Stimulated activated CD8-positive, alpha-beta memory T cell treated with anti-CD3 and anti-CD28 coated beads, Interleukin-4, amount 100 ng/mL, for 1 hour (primary cell): Measurements from ENCODE around the gene GPC6.
"Not testable (repeated sequence)": the region's sequence is repeated elsewhere in the genome, so short reads cannot be mapped to it uniquely, and the experiment has no call there.

Source experiments
- DNase-seq, 2 donors: peaks; one replicate each; pipeline ENCODE4 v3.0.0-alpha.2; 2020; ENCODE audit warnings: low read depth in 2 of 2, low spot score in 1 of 2

Gene GPC6

DNA sequence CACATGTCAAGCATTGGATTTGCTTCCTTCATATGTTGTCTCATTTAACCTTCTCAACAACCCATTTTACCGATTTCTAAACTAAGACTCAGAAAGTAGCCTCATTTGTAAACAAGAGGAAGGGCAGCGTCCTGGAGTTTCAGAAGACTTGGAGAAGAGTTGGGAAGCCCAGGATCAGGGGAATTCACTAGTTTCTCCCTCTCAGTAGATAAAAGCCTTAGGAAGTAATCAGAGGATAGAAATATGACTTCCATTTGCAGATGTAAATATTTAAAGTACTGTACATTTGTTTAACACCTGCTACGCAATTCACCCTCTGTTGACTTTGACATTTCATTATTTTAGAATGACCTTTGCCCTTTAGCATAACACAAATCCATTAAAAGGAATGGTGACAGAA lies 1036.4 kb downstream of the GPC6 start:
- no peak for DNase-seq

- no peak for DNase-seq
Observed at GRCh38 chr13:94267581-94268366, 1041.2 kb downstream of the GPC6 start.

- no peak for DNase-seq
Observed at GRCh38 chr13:94268661-94269060, 1042.1 kb downstream of the GPC6 start.

DNA sequence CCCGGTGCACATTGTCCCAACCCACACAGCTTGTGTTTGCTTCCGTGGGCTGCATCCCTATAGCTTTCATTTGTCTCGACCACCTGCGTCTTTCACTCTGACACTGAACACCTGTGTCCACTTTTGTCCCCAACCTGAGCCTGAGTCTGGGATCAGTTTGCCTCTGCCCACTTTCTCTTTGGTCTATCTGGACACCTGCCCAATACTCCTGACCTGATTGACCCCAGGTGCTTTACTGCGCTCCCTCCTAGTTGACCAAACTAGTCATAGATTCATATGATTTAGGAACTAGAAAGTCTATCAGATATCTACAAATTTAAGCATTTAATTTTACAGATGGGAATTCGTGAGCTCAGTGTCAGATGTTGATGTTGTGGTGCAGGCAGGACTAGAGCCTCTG lies 1043.0 kb downstream of the GPC6 start:
- DNase-seq = no peak

DNA sequence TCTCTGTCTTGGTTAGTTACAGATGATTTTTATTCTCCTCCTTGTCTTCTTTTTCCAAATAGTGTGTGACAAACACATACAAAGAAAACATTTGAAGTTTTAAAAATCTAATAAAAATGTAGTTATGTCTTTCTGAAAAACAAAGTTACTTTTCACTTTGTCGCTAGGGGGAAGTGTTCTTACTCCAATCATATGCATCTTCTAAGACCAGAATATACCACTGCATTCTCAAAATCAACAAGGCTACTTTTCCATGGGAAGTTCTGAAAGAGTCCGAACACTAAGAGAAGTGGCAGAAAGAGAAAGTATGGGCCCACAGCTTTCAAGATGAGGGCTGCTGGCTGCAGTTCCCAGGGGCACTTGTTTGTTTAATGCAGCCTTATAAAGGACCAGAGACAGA lies 1043.9 kb downstream of the GPC6 start:
- no peak for DNase-seq

DNA sequence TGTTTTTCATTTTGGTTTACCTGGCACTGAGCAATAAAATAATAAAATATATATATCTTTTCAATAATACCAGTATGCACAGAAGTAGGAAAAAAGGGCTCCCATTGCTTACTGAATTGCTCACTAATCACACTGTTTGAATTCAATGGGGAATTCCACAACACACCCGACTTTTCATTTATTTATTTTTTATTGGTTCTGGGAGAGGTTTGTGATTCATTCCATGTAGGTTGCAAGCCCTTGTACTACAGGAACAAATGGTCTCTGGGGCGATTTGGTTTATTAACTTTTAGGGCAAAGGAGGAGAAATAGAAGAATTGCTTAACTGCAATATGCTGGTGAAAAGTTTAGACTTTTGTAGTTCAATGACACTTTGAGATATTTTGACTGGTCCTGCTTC lies 1045.4 kb downstream of the GPC6 start:
- no peak for DNase-seq

- no peak for DNase-seq
Observed at GRCh38 chr13:94280349-94280748, 1053.7 kb downstream of the GPC6 start.

GRCh38 chr13:94280845-94281244 lies 1054.2 kb downstream of the GPC6 start:
- DNase-seq = no peak

DNA sequence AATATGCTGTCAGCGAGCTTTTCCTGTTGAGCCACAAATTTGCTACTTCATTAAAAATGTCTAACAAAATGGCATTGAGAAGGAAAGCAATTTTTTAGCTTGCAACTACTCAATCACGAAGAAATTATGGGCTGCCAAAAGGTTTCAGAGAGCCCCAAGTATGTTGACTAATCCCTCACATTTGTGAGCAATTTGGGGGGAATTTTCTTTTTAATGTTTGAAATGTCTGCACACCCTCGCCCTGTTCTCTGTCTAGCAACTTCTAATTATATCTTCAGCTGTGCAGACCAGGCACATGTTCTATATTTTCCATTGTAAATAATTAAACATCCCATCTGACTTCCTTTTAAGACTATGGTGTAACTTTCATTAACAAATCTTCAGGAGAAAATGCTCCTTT lies 1060.0 kb downstream of the GPC6 start:
- DNase-seq = no peak

GRCh38 chr13:94291631-94292322 lies 1065.2 kb downstream of the GPC6 start:
- no peak for DNase-seq

- DNase-seq = no peak
Observed at GRCh38 chr13:94292323-94292640, 1065.7 kb downstream of the GPC6 start.

DNA sequence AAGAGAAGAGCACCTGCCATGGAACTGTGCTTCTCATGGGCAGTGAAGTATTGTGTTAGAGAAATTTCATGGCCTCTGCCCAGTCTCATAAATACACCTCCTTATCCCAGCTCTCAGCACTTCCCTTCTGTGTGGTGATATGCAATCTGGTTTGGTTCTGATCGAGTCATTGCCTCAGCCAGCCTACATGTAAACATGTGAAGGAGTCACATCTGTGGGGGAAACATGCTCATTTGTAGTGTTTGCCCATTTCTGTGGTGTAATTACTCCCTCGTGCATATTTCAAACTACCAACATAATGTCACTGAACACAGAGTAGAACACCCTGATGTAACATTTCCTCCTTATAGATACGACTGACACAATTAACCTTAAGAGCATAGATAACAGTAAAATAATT lies 1069.9 kb downstream of the GPC6 start:
- no peak for DNase-seq

DNA sequence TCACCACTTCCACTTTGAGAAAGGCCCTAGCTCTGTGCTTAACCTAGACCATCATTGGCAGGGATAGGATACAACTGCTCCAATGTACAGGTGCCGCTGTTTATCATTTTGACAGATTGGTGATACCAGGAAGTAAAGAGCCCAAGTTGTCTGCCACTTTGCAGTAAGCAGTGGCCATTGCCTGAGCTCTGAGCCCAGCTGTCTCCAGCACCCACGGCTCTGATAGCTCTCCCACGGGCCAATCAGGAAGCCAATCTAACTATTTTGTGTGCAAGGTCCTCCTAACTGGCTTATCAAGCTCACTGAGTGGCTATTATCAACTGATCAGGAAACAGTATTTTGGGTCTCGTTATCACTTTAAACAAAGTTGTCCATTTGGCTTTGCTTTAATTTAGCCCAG lies 1071.7 kb downstream of the GPC6 start:
- DNase-seq = no peak

GRCh38 chr13:94300401-94300800 lies 1073.8 kb downstream of the GPC6 start:
- DNase-seq = no peak

DNA sequence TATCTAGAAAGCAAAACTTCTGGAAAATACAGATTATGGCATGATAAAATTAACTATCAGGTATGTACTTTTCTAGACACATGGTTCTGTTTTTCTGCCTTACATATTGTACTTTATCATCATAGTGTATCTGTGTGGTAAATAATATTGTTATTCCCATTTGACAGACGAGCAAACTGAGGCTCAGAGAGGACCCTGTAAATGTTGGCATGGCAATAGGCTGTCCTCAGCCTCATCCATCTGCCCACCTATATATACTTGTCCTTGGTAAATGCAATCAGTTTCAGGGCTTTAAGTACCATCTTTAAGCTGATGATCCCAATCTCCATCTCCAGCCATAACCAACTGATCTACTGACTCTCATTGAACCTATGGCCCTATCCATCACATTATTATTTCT lies 1074.9 kb downstream of the GPC6 start:
- no peak for DNase-seq

GRCh38 chr13:94302847-94303565 lies 1076.4 kb downstream of the GPC6 start:
- DNase-seq = not testable (repeated sequence)

DNA sequence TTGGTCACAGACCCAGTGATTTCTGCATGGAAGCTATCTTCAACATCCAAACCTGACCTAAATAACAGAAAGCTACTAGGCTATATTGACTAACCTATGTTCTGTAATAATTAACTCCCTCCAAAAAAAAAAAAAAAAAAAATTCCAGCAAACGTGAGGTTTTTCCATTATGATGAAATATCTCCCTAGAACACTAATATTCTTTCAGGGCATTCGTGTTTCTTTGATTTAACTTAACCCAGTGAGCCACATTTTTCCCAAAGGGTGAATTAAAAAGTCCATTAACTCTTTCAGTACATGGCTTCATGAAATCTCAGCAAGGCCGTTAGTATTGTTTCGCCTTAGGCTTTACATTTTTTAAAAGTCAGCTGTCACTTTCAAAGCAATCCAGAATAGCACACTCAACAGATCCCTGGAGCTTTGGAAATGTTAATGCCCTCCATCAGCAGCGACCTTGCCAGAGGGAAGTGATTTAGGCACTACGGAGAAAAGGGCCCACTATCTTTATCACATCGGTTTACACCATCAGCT lies 1077.1 kb downstream of the GPC6 start:
- no peak for DNase-seq

GRCh38 chr13:94305033-94305432 lies 1078.4 kb downstream of the GPC6 start:
- DNase-seq = no peak

- no peak for DNase-seq
Observed at GRCh38 chr13:94305463-94305862, 1078.9 kb downstream of the GPC6 start.

- DNase-seq = no peak
Observed at GRCh38 chr13:94305934-94306333, 1079.3 kb downstream of the GPC6 start.

DNA sequence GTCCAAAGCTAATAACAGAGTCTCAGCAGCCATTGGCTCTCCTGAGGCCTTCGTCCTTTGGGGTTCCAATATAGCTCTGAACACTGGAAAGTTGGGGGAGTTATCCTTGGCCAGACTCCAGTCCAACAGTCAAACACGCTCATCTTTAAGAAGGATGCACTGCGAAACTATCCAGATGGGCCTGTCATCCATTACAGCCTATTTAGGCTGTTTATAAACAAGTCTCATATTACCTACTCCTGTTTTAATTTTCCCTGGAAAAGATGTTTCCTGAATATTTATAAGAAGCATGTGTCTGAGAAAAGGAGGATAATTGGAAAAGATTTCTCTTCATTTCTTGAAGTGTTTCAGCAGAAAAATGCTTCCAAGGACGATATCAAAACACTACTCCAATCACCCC lies 1082.2 kb downstream of the GPC6 start:
- DNase-seq = no peak

DNA sequence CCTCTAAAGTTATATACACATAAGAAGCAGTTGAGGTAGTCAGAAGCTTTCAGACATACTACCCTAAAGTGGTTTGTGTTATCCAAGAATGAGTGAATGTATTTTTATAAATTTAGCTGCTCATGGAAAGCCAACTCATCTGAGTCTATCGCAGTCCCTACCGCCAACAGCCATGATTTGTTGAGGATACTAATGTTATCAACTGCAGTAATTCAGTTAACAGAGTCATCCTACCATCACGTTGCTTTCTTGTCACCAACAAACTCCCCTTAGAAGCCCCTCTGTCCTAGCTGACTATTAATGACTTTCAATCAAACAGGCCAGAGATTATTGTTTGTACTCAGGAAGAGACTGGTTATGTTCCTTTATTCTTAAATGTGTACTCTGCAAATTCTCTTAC lies 1083.0 kb downstream of the GPC6 start:
- no peak for DNase-seq
